Measurements from ENCODE around the gene FKBP1B.
"Not testable (repeated sequence)": the region's sequence is repeated elsewhere in the genome, so short reads cannot be mapped to it uniquely, and the experiment has no call there.

The FKBP1B gene

DNA sequence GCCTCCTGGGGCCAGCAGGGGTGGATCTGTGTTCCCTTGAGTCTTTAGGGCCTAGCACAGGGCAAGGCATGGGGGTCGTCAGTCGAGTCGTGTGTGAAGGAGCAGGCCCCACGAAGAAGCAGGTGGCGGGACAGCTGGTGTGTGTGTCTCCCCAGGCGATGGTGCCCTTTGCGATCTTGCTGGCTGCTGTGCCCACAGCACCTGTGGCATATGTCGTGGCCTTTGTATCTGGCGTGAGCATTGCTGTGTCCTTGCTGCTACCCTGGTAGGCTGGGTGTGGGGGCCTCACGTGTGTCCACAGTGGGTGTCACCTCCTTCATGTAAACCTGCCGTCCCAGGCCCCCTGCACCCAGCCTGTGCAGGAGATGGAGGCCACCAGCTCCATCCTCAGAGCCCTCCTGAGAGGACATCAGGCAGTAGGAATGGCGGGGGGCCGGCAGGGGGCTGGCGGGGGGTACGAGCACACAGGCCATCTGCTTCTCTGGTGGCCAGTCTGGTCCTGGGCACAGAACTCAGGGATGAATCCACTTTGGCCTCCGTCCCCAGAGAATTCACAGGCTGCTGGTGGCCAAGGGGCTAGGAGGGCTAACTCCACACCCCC, 26.5 kb upstream of the FKBP1B start:
- no peak for TF ChIP-seq CTCF (IDR thresholded peaks at IDR 0.05; ENCODE audit: low read depth, low read length, missing control alignments)
- no peak overlapping the region for H3K4me3 ChIP-seq (ENCODE audit: low read depth, low read length)
- no peak for DNase-seq (ENCODE audit: low read depth)

- H3K4me3 ChIP-seq (ENCODE audit: low read depth, low read length), result no peak overlapping the region
- no peak for TF ChIP-seq CTCF (IDR thresholded peaks at IDR 0.05; ENCODE audit: low read depth, low read length, missing control alignments)
- no peak for DNase-seq (ENCODE audit: low read depth)
These were observed 25.5 kb upstream of the FKBP1B start for GRCh38 chr2:24024018-24024417.

DNA sequence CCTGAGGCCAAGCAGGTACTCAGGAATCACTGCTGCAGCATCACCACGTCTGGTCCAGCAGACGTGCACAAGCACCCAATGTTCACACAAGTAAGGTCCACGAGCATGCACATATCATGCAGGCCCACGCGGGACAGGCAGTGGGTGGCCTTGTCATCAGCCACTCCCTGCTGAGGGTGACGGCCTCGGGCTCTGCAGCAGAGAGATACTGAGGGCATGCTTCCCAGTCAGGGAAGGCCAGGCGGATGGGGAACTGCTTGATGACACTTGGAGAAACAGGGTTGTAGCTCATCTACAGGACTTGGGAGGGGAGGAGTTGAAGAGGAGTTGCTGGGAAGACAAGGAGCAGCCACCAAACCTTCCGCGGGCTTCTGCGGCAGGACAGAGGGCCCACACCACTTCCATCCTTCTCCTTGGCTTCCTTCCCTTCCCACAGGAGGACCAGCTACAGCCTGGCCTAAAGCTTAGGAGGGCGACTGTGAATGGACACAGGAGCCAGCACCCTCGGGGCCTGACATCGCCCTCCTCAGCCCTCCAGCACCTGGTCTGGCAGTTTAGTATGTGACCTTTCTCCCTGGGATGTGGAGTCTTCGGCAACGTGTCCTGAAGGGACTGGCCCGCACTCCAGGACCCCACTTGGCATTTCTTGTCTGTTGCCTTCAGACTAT, 24.4 kb upstream of the FKBP1B start:
- no peak for DNase-seq (ENCODE audit: low read depth)
- TF ChIP-seq CTCF (IDR thresholded peaks at IDR 0.05; ENCODE audit: low read depth, low read length, missing control alignments), result no peak

DNA sequence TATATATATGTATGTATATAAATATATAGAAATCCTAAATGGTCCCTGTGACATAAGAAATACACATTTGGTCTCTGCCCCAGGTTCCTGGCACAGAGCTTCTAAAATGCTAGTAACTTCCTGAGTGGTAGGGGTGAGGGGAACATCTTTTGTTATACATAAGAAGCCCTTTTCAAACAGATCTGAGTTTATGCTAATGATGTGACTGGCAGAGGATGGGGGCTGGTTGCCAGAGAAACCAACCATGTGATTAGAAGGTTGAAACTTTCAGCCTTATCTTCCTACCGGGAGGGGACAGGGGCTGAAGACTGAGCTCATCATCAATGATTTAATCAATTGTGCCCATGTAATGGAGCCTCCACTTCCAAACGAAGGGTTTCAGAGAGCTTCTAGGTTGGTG, 23.3 kb upstream of the FKBP1B start:
- no peak overlapping the region for H3K4me3 ChIP-seq (ENCODE audit: low read depth, low read length)
- DNase-seq (ENCODE audit: low read depth), result no peak
- no peak for TF ChIP-seq CTCF (IDR thresholded peaks at IDR 0.05; ENCODE audit: low read depth, low read length, missing control alignments)

More for the DNA sequence above, 24.4 kb upstream of the FKBP1B start:
- no peak overlapping the region for H3K4me3 ChIP-seq (ENCODE audit: low read depth, low read length)

DNA sequence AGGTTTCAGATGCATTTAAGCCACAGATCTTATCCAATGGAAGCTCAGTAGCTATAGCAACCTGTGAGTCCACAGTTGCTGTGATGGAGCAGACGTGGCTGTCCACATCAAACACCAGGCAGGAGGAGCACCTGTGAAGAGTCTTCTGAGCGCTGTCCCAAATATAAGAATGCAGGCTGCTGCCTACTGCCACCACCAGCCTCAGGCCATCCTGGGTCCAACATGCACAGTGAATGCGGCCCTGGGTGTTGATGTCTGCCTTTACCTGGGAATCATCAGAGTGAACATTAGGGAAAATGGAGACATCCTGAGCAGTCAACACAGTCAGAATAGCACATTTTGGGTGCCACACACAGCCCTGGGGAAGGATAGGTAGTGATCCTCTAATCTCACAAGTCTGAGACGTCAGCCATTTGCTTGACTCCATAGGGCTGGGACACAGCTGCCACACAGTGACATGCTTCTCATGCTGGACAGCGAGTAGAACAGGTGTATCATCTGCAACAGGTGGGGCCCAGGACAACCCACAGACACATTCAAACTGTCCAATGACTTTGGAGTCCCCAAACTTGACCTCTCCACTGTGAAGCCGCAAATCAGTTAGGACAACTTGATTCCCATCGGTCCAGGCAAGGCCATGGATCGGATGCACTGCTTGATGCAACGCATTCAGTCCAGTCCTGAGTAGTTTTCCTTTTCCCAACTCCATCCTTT, 10.6 kb upstream of the FKBP1B start:
- H3K4me3 ChIP-seq (ENCODE audit: low read depth, low read length), result no peak overlapping the region
- TF ChIP-seq CTCF (IDR thresholded peaks at IDR 0.05; ENCODE audit: low read depth, low read length, missing control alignments), result no peak
- DNase-seq (ENCODE audit: low read depth), result no peak

DNA sequence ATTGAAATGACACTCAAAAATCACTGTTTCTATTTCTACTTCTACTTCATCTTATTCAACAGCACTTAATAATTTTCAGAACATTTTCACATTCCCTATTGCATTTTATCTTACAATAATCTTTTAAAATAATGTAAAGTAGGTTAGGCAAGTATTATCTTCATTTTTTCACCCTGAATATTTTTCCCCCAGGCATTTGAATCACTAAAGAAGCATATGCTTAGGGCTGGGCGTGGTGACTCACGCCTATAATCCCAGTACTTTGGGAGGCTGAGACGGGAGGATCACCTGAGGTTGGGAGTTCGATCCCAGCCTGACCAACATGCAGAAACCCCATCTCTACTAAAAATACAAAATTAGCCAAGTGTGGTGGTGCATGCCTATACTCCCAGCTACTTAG, 9.0 kb upstream of the FKBP1B start:
- H3K4me3 ChIP-seq (ENCODE audit: low read depth, low read length), result no peak overlapping the region
- TF ChIP-seq CTCF (IDR thresholded peaks at IDR 0.05; ENCODE audit: low read depth, low read length, missing control alignments), result no peak
- DNase-seq (ENCODE audit: low read depth), result no peak

GRCh38 chr2:24043133-24043532, 6.4 kb upstream of the FKBP1B start:
- not testable (repeated sequence) for DNase-seq (ENCODE audit: low read depth); H3K4me3 ChIP-seq (ENCODE audit: low read depth, low read length)

All from GM12864 (cell line).